Right lung (tissue), 5 donors: ENCODE data around the gene CEACAM21. TPM values are rescaled to one million over a fixed set of nuclear protein-coding genes. Genes with fewer than 3 reads are reported as not detected.

Source experiments
- DNase-seq, 2 donors: peaks; one replicate each; pipeline ENCODE4 v3.0.0-alpha.2; 2013
- polyA plus RNA-seq, 5 donors: library from polyadenylated mRNA; unstranded; fragments of 120-200 nt; gene quantifications; one replicate each; pipeline versions ENCODE4 v1.2.1 to v1.2.3, GENCODE V29; 2013; ENCODE audit warnings: inconsistent platforms in 1 of 5, low replicate concordance in 1 of 5; ENCODE audit not compliant: insufficient read length in 5 of 5, insufficient read depth in 1 of 5

The CEACAM21 gene
- polyA plus RNA-seq, 5 donors: 3.6 to 9.1 (median 7.2) TPM

- DNase-seq: no peak
These were observed 9.0 kb downstream of the CEACAM21 start for GRCh38 chr19:41584931-41585330.

GRCh38 chr19:41586064-41586463 lies 10.1 kb downstream of the CEACAM21 start:
- no peak for DNase-seq

- DNase-seq: no peak
These were observed 11.3 kb downstream of the CEACAM21 start for GRCh38 chr19:41587101-41587837.

GRCh38 chr19:41587838-41588210 lies 11.9 kb downstream of the CEACAM21 start:
- no peak for DNase-seq

- DNase-seq: no peak
These were observed 12.7 kb downstream of the CEACAM21 start for GRCh38 chr19:41588497-41589209.

GRCh38 chr19:41589371-41589770 lies 13.4 kb downstream of the CEACAM21 start:
- no peak for DNase-seq

GRCh38 chr19:41590936-41591335 lies 15.0 kb downstream of the CEACAM21 start:
- DNase-seq: no peak

GRCh38 chr19:41591951-41592562 lies 16.1 kb downstream of the CEACAM21 start:
- DNase-seq: no peak

GRCh38 chr19:41595258-41595889 lies 19.4 kb downstream of the CEACAM21 start:
- peak; percentile 25 to 29 for DNase-seq

GRCh38 chr19:41595890-41596280 lies 19.9 kb downstream of the CEACAM21 start:
- DNase-seq: no peak

GRCh38 chr19:41597600-41598041 lies 21.7 kb downstream of the CEACAM21 start:
- peak in 1 of 2 donors; percentile 35 for DNase-seq

- DNase-seq: no peak
These were observed 23.4 kb downstream of the CEACAM21 start for GRCh38 chr19:41599175-41599966.

GRCh38 chr19:41601771-41602170 lies 25.8 kb downstream of the CEACAM21 start:
- no peak for DNase-seq

GRCh38 chr19:41604831-41605230 lies 28.9 kb downstream of the CEACAM21 start:
- DNase-seq: no peak

- DNase-seq: no peak
These were observed 30.4 kb downstream of the CEACAM21 start for GRCh38 chr19:41606215-41606837.

- DNase-seq: no peak
These were observed 31.7 kb downstream of the CEACAM21 start for GRCh38 chr19:41607668-41608067.

- DNase-seq: no peak
These were observed 34.8 kb downstream of the CEACAM21 start for GRCh38 chr19:41610789-41611188.

GRCh38 chr19:41612483-41612882 lies 36.5 kb downstream of the CEACAM21 start:
- DNase-seq: no peak

GRCh38 chr19:41615207-41615606 lies 39.2 kb downstream of the CEACAM21 start:
- no peak for DNase-seq

- DNase-seq: no peak
These were observed 41.0 kb downstream of the CEACAM21 start for GRCh38 chr19:41616792-41617621.
